NCI-H146 treated with DMSO at 0.1 percent for 48 hours (cell line): Measurements from ENCODE around the gene OSBPL2.

Source experiments
- DNase-seq: peaks from one replicate; lab custom pipeline; 2025; ENCODE audit not compliant: unreplicated experiment; lab: John Stamatoyannopoulos, UW

The OSBPL2 gene

GRCh38 chr20:62205618-62206387, 32.5 kb upstream of the OSBPL2 start:
- DNase-seq: no peak

- no peak for DNase-seq
Observed at GRCh38 chr20:62206388-62206775, 31.9 kb upstream of the OSBPL2 start.

GRCh38 chr20:62208061-62208794, 30.1 kb upstream of the OSBPL2 start:
- DNase-seq: no peak

GRCh38 chr20:62208795-62209755, 29.2 kb upstream of the OSBPL2 start:
- DNase-seq: no peak

- no peak for DNase-seq
Observed at GRCh38 chr20:62209850-62210495, 28.3 kb upstream of the OSBPL2 start.

GRCh38 chr20:62210496-62210855, 27.8 kb upstream of the OSBPL2 start:
- DNase-seq: peak; percentile 93

- no peak for DNase-seq
Observed at GRCh38 chr20:62211216-62211615, 27.1 kb upstream of the OSBPL2 start.

GRCh38 chr20:62211769-62212288, 26.5 kb upstream of the OSBPL2 start:
- DNase-seq: no peak

GRCh38 chr20:62212299-62212698, 26.0 kb upstream of the OSBPL2 start:
- no peak for DNase-seq

- no peak for DNase-seq
Observed at GRCh38 chr20:62214067-62214466, 24.3 kb upstream of the OSBPL2 start.

- no peak for DNase-seq
Observed at GRCh38 chr20:62215020-62215990, 23.0 kb upstream of the OSBPL2 start.

GRCh38 chr20:62215991-62216635, 22.2 kb upstream of the OSBPL2 start:
- DNase-seq: no peak

GRCh38 chr20:62216636-62217566, 21.4 kb upstream of the OSBPL2 start:
- no peak for DNase-seq

GRCh38 chr20:62217913-62218773, 20.2 kb upstream of the OSBPL2 start:
- DNase-seq: no peak

- peak; percentile 49 for DNase-seq
Observed at GRCh38 chr20:62219101-62219991, 19.0 kb upstream of the OSBPL2 start.
